Psoas muscle (tissue), 8 donors: ENCODE results near the gene RAVER2. TPM values are rescaled to one million over a fixed set of nuclear protein-coding genes. Genes with fewer than 3 reads are reported as not detected.
A peak's percentile ranks its signal among the peaks of the same experiment; 100 is the strongest.

Experiments used
- ATAC-seq, 4 donors: fragments of 200-7000 bp; cut with Tn5 transposase; one replicate each; pipeline ENCODE4 v1.9.1; 2020; ENCODE audit warnings: moderate library complexity in 3 of 4, mild to moderate bottlenecking in 2 of 4
- DNase-seq, 2 donors: peaks; one replicate each; pipeline ENCODE4 v3.0.0-alpha.2; 2020
- H3K27ac ChIP-seq: fragments of 200-600 bp; one replicate; pipeline ENCODE4 v1.8.0; 2022
- H3K27me3 ChIP-seq, 3 donors: fragments of 200-600 bp in 1 of 3; one replicate each; pipeline versions ENCODE4 v1.6.1 to v1.8.0; 2013 to 2022; ENCODE audit warnings: low read length in 2 of 3, mild to moderate bottlenecking in 2 of 3, moderate library complexity in 1 of 3; ENCODE audit not compliant: insufficient read depth in 3 of 3
- H3K36me3 ChIP-seq, 2 donors: fragments of 200-600 bp in 1 of 2; one replicate each; pipeline versions ENCODE4 v1.6.1 to v1.8.0; 2013 to 2022; ENCODE audit warnings: low read depth in 1 of 2, mild to moderate bottlenecking in 1 of 2, moderate library complexity in 1 of 2; ENCODE audit not compliant: insufficient read depth in 1 of 2
- H3K4me1 ChIP-seq: fragments of 200-600 bp; one replicate; pipeline ENCODE4 v1.8.0; 2022
- H3K4me3 ChIP-seq: fragments of 200-600 bp; one replicate; pipeline ENCODE4 v1.8.0; 2022; ENCODE audit warnings: mild to moderate bottlenecking
- H3K9me3 ChIP-seq: fragments of 200-600 bp; one replicate; pipeline ENCODE4 v1.8.0; 2022
- WGBS, 3 donors: extraction: QIAGEN DNeasy Blood & Tissue Kit; methylation state at CpG; one replicate each; pipeline versions ENCODE4 v1.1.6 to v1.1.7; 2013; 5-methylcytosine and 5-hydroxymethylcytosine counted together
- intact Hi-C, 2 donors: fragments of 100-400 bp; cut with DNase I; formaldehyde crosslinking; loops; one replicate each; pipeline versions ENCODE4 v1.11.0 to v1.14.2; 2022
- polyA plus RNA-seq, 3 donors: library from polyadenylated mRNA; stranded (reverse); fragments of 200-250 nt; gene quantifications; one replicate each; pipeline ENCODE4 v1.2.3, GENCODE V29; 2013
- total RNA-seq, 4 donors: library from RNA; stranded (reverse); fragmentation: NEBNext Ultra II Directional in 2 of 4; extraction: Animal tissue kit (Norgen Biotek cat#: 25700) in 2 of 4; gene quantifications; one replicate each; pipeline versions ENCODE4 v1.2.1 to v1.2.4, GENCODE V29; 2021 to 2023
- TF ChIP-seq, protein P1 (sequence below): fragments of 200-600 bp; IDR thresholded peaks from one replicate; pipeline ENCODE4 v1.8.0; 2022; ENCODE audit warnings: antibody characterized with exemption
- donor health status: healthy with polysubstance abuse.
- donor health status: DM: no; HTN: no; CAD: no; lungs with moderate emphysema.
- donor health status: Bipolar disorder and iron deficiency.
- donor health status: healthy.
- donor health status: DM: yes; HTN: yes; CAD: no.
- donor health status: DM: no; HTN: no; CAD: no.
- donor health status: DM: no; HTN: no; CAD: no.
- donor health status: DM: yes; HTN: yes; CAD: no.

The RAVER2 gene
- total and polyA plus RNA-seq, 7 donors, result 1.5 to 12.3 (median 9.0) TPM

DNA sequence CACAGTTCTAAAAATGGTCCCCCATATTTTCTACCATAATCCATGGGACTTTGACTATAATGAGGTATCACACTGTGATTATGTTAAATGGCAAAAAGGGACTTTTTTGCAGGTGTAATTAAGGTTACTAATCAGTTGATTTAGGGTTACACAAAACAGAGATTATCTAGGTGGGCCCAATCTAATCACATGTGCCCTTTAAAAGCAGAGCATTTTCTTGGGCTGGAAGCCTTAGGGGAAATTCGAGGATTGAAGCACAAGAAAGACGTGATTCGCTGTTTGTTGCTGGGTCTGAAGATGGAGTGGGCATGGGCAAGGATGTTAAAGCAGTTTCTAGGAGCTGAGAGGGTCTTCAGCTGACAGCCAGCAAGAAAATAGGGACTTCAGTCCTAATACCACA, 13.4 kb downstream of the RAVER2 start:
- ATAC-seq, result no peak
- intact Hi-C loops, result no loop called here
- TF ChIP-seq, protein P1, sequence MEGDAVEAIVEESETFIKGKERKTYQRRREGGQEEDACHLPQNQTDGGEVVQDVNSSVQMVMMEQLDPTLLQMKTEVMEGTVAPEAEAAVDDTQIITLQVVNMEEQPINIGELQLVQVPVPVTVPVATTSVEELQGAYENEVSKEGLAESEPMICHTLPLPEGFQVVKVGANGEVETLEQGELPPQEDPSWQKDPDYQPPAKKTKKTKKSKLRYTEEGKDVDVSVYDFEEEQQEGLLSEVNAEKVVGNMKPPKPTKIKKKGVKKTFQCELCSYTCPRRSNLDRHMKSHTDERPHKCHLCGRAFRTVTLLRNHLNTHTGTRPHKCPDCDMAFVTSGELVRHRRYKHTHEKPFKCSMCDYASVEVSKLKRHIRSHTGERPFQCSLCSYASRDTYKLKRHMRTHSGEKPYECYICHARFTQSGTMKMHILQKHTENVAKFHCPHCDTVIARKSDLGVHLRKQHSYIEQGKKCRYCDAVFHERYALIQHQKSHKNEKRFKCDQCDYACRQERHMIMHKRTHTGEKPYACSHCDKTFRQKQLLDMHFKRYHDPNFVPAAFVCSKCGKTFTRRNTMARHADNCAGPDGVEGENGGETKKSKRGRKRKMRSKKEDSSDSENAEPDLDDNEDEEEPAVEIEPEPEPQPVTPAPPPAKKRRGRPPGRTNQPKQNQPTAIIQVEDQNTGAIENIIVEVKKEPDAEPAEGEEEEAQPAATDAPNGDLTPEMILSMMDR, result no peak
- H3K4me1 ChIP-seq, result no peaks in the 10 kb centered on the region
- H3K4me3 ChIP-seq, result no peak overlapping the region
- H3K9me3 ChIP-seq, result peaks cover 5% of the 10 kb centered on the region
- no peak for DNase-seq
- WGBS, 3 donors, result 94 to 96% (median 95%) methylated on average over 3 of the region's 3 CpGs
- no peaks in the 10 kb centered on the region for H3K36me3 ChIP-seq
- H3K27ac ChIP-seq, result no peak overlapping the region
- no peaks in the 10 kb centered on the region for H3K27me3 ChIP-seq

- H3K4me1 ChIP-seq, result no peaks in the 10 kb centered on the region
- TF ChIP-seq, protein P1, result no peak
- H3K9me3 ChIP-seq, result peaks cover 5% of the 10 kb centered on the region
- DNase-seq (no peak), ATAC-seq (no peak)
- no peaks in the 10 kb centered on the region for H3K27me3 ChIP-seq
- no peak overlapping the region for H3K27ac ChIP-seq
- H3K36me3 ChIP-seq, result no peaks in the 10 kb centered on the region
- intact Hi-C loops, result no loop called here
- H3K4me3 ChIP-seq, result no peak overlapping the region
- 44 to 77% (median 71%) methylated on average over 1 of the region's 1 CpG for WGBS, 3 donors
Observed at GRCh38 chr1:64759968-64760367, 15.1 kb downstream of the RAVER2 start.

DNA sequence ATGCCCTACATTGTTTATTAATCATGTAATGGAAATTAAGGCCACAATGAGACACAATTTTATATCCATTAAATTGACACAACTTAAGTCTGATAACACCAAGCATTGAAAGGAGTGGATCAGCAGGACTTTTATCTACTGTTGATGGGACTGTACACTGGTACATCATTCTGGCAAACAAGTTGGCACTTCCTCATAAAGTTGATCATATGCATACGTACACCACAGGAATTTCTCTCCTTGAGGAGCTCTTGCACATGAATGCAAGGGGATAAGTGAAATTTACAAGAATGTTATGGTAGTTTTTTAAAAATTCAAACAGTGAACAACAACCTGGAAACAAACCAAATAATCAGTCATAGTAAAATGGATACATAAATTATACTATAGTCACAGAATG, 20.1 kb downstream of the RAVER2 start:
- H3K9me3 ChIP-seq, result no peaks in the 10 kb centered on the region
- H3K4me1 ChIP-seq, result peaks cover 8% of the 10 kb centered on the region
- peaks cover 0 to 10% of the 10 kb centered on the region in 2 donors for H3K36me3 ChIP-seq
- no peak overlapping the region for H3K4me3 ChIP-seq
- intact Hi-C loops, result no loop called here
- WGBS, 3 donors, result 77 to 91% (median 89%) methylated on average over 1 of the region's 1 CpG
- no peak for DNase-seq
- H3K27ac ChIP-seq, result no peak overlapping the region
- H3K27me3 ChIP-seq, result no peaks in the 10 kb centered on the region
- ATAC-seq, result no peak
- TF ChIP-seq, protein P1, result no peak

DNA sequence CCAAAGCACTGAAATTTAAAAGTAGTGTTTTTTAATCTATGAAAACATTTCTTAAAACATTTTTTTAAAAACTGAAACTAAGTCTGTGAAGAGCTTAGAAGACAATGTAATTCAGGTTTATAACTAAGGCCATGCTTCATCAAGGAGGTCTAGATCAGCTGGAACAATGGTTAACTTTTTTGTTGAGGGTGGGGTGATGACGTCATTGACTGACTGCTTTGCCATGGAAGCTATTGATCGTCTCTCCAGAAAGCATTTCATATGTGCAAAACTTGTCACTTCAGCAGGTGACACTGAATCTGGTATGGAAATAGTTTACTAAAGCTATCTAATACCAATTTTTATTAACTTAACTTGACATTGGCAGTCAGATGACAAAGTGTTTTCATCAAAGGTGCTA, 21.0 kb downstream of the RAVER2 start:
- Histone ChIP-seq H3K4me1 (peaks cover 8% of the 10 kb centered on the region), H3K4me3 (no peak overlapping the region), H3K9me3 (peaks cover 6% of the 10 kb centered on the region), H3K27me3 (no peaks in the 10 kb centered on the region), H3K27ac (no peak overlapping the region), H3K36me3 (peaks cover 0 to 18% of the 10 kb centered on the region in 2 donors)
- intact Hi-C loops, result no loop called here
- WGBS, 3 donors, result 40 to 52% (median 44%) methylated on average over 2 of the region's 2 CpGs
- ATAC-seq, result no peak
- DNase-seq, result no peak
- TF ChIP-seq, protein P1, result no peak

GRCh38 chr1:64766429-64766828, 21.6 kb downstream of the RAVER2 start:
- ATAC-seq (peak in 1 of 4 donors; percentile 32), DNase-seq (no peak)
- 52 to 74% (median 61%) methylated on average over 3 of the region's 3 CpGs for WGBS, 3 donors
- Histone ChIP-seq H3K27me3 (no peaks in the 10 kb centered on the region), H3K9me3 (peaks cover 6% of the 10 kb centered on the region), H3K4me3 (no peak overlapping the region), H3K36me3 (peaks cover 0 to 24% of the 10 kb centered on the region in 2 donors), H3K27ac (no peak overlapping the region), H3K4me1 (peaks cover 8% of the 10 kb centered on the region)
- TF ChIP-seq, protein P1, result no peak
- intact Hi-C loops, result no loop called here
